PC-9 (cell line): ENCODE results near the gene RAD18.

Source experiments
- CTCF ChIP-seq: fragments of 200-600 bp; sonication (generic); conservative IDR thresholded peaks from 2 replicates; pipeline ENCODE4 v1.6.1; 2017; ENCODE audit warnings: mixed run types, antibody characterized with exemption, mild to moderate bottlenecking, moderate library complexity
- EZH2 ChIP-seq: fragments of 200-600 bp; sonication (generic); IDR thresholded peaks from 2 replicates; pipeline ENCODE4 v1.8.0; 2017; ENCODE audit warnings: antibody characterized with exemption, low read depth

DNA sequence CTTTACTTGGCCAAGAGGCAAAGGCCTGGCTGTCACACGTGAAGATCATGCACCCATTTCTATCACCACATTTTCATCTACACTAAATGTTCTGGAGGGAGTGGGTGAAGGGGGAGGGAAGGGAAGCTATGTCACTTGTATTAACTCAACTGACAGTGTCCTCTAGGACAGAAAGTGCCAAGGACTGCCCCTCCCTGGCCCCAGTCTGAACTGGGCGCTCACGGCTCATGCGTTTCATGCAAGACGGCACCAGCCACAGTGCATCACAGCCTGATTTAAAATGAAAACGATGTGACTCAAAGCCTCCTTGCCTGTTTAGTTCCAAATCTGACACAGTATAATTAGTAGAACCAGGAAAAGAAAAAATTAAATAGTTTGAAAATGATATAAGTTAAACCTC, 20.8 kb upstream of the RAD18 start:
- TF ChIP-seq CTCF (no peak), EZH2 (no peak)
